Activated CD4-positive, alpha-beta T cell treated with anti-CD3 and anti-CD28 coated beads, Interleukin-2, amount 50 U/mL, for 1 hour (primary cell): ENCODE measurements around the gene BAIAP2L2.

Source experiments
- DNase-seq: peaks from one replicate; pipeline ENCODE4 v3.0.0-alpha.2; 2020

The BAIAP2L2 gene

GRCh38 chr22:38036392-38037062 is 74.0 kb downstream of the BAIAP2L2 start:
- no peak for DNase-seq

GRCh38 chr22:38035530-38035885 is 75.0 kb downstream of the BAIAP2L2 start:
- no peak for DNase-seq
